ENCODE data around the gene CCDC201. TPM values are rescaled to one million over a fixed set of nuclear protein-coding genes. Genes with fewer than 3 reads are reported as not detected.

Gene CCDC201
- total RNA-seq, 1 donor from 2014 or later = 3.4 TPM

DNA sequence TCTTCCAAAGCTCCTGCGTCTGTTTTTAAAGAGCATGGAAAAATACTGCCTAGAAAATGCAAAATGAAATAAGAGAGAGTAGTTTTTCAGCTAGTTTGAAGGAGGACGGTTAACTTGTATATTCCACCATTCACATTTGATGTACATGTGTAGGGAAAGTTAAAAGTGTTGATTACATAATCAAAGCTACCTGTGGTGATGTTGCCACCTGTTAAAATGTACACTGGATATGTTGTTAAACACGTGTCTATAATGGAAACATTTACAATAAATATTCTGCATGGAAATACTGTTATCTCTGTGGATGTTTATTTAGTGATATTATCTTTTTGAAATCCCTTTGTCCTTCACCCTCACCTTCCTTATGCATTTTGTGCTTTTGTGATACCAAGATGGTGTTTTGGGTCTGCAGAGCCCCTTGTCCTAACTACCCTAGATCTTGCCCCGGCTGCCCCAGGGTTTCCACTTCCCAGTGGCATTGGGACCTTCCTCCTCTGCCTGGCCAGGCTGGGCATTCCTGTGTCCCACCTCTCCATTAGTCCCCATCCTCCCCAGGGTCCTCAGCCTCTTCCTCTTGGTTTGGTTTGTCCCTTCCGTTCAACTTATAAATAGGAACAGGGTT is 20.6 kb upstream of the CCDC201 start:
- DNase-seq (ENCODE audit: low spot score) = no peak

DNA sequence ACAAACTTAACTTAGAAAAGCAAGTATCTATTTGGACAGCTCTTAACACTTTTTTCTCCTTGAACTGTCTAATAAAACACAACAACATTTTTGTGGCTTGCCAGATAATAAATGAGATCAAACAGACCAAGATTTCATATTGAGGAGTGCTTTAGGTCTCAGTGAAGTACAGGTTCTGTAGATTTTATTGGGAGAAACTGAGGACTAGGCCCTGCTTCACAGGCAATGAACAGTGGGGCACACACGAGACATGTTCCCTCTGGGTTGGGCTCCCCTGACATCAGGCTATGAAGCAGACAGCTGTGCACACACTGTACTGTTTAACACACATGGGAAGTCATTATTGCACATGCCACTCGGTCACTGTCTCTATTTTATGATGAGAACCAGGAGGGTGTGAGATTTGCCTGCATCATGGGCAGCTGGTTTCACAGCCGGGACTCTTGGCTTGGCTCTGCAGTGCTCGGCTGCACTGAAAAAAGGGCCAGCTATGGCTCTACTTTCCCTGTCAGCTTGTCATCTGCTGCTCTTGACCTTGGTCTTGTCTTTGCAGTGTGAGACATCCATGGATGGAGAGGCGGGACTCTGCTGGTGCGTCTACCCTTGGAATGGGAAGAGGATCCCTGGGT is 19.6 kb upstream of the CCDC201 start:
- DNase-seq (ENCODE audit: low spot score) = no peak

DNA sequence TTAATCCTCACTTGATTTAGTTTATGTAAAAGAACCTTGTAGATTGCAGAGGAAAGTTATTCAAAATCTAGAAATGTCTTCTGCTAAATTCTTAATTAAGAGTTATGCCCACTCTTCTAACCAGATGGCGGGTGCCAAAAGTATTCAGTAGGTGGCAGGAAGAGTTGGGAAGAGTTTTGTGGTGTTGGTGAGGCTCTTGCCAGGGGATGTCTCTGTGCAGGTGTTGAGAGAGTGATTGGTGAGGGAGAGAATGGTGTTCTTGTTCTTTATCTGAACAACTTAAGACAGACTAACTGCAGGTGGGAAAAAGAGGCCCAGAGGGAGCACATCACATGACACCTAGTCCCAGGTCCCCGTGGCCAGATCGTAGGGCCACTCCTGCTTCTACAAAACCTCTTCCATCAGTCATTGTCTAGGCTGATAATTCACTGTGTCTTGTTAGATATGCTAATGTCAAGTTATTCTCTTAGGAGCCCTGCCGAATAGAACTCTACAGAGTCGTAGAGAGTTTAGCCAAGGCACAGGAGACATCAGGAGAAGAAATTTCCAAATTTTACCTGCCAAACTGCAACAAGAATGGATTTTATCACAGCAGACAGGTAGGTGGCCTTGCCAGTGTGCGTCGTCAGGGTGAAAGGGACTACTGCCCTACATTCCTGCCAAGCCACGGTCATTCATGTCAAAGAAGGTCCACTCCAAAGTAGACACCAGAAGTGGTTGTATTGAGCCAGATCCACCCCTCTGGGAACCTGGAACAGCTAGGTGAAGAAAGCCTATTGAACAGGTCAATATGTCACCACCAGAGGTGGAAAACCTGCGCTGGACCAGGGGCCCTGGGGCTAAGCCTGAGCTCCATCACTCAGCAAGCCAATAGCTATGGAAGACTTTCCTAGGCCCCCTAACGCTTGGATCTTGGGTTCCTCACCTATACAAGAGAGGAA is 18.9 kb upstream of the CCDC201 start:
- no peak for DNase-seq (ENCODE audit: low spot score)

DNA sequence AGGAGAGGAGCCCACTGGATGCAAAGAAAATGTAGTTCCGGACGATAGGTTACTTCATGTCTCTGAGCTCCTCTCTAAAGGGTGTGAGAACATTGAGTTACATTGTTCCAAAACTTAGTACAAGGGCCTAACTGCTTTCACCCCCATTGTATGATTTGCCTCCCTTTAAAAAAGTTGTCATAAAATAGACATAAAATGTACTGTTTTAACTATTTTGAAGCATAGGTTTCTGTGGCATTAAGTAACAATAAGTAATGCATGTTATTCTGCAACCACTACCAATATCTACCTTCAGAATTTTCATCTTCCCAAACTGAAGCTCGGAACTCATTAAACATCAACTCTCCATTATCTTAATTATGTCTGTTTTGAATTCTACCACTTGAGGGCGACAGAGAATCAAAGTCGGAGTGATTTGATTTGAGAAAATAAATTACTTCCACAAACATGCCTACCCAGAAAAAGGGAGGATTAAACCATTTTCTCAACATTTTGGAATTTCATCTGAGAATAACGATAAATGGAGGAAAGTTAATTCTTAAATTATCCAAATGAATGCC is 18.1 kb upstream of the CCDC201 start:
- DNase-seq (ENCODE audit: low spot score) = peak; percentile 60

DNA sequence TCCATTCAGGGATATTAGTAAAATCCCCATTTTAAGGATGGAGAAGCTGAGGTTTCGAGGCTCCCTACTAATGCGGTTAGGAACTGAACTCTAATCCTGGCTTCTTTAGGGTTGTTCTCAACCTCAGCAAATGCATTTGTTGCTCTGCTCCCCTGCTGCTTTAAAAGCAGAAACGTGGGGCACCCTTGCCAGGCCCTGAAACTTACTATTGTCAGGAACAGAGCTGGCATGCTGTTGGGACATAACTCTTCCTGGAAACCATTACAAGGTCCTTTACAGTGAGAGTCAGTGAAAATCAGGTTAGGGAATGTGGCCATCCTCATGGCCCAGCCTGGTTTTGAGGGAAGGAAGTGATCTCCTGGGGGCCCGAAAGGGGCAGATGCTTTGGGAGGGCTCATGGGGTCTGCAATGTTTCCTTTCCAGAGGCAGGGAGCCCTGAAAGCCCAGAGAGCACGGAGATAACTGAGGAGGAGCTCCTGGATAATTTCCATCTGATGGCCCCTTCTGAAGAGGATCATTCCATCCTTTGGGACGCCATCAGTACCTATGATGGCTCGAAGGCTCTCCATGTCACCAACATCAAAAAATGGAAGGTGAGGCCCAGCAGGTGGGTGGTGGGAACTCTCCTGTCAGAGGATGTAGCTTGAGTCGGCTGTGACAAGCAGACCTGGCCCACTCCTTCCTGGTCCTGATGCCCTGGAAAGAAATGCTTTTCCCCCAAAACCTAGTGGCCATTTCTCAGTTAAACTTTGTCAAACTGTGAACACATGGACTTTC is 17.4 kb upstream of the CCDC201 start:
- DNase-seq (ENCODE audit: low spot score) = no peak

DNA sequence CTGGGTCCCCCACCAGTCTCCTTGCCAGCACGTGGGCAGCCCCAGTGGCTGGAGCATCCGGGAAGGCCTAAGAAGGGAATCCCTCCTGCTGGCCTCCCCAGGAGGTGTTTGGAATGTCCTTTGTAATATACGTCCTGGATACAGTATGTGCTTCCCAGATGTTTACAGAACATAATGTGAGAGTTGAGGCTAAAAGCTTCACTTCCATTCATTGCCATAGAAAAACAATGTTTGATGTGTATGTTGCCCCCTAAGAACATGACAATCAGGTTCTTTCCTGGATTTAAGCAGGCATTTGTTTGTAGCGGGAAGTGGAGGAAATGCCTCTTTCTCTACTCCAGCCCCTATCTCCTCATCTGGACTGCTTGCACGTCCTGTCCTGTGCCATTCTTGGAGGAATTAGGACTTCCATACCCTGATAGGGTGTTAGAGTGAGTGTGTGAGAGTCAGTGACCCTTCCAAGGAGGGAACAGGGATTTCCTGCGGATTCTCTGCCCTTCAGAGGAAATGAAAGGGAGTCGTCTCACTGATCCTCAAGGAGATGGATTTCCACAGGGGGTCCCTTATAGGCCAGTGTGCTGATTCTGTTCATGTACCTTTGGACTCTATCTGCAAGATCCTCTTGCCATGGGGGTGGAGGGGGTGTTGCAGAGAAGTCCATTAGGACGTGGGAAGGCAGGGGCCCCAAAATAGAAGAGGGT is 16.6 kb upstream of the CCDC201 start:
- no peak for DNase-seq (ENCODE audit: low spot score)

DNA sequence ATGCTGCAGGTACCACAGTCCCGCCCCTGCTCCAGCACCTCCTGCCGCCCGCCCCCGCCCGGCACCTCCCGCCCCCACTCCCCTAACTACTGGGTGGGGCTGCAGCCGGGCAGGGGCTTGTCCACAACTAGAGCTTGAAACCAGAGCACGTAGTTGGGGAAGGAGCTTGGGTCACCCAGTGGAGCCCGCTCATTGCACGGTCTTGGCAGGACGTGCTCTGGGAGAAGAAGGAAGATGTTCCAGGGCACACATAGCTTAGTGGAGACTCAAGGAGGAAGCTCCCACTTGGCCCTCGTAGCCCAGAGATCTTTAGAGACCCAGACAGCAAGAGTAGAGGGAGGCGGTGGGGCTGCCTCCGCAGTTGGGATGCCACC is 16.1 kb upstream of the CCDC201 start:
- peak; percentile 20 for DNase-seq (ENCODE audit: low spot score)

DNA sequence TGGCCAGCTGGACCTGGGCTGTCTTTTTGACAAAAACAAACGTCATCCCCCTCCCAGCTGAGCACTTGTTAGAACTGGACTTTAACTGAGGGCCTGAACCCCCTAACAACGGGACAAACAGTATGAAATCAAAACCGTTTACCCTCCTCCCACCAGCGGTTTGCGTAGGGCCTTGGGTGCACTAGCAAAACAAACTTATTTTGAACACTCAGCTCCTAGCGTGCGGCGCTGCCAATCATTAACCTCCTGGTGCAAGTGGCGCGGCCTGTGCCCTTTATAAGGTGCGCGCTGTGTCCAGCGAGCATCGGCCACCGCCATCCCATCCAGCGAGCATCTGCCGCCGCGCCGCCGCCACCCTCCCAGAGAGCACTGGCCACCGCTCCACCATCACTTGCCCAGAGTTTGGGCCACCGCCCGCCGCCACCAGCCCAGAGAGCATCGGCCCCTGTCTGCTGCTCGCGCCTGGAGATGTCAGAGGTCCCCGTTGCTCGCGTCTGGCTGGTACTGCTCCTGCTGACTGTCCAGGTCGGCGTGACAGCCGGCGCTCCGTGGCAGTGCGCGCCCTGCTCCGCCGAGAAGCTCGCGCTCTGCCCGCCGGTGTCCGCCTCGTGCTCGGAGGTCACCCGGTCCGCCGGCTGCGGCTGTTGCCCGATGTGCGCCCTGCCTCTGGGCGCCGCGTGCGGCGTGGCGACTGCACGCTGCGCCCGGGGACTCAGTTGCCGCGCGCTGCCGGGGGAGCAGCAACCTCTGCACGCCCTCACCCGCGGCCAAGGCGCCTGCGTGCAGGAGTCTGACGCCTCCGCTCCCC is 15.5 kb upstream of the CCDC201 start, which contains the start of gene IGFBP1:
IGFBP1 (plus strand) TSS at position 304 of the 808 bp plus-strand sequence; CDS start at position 469, 165 bp downstream.
- DNase-seq (ENCODE audit: low spot score) = peak; percentile 17

DNA sequence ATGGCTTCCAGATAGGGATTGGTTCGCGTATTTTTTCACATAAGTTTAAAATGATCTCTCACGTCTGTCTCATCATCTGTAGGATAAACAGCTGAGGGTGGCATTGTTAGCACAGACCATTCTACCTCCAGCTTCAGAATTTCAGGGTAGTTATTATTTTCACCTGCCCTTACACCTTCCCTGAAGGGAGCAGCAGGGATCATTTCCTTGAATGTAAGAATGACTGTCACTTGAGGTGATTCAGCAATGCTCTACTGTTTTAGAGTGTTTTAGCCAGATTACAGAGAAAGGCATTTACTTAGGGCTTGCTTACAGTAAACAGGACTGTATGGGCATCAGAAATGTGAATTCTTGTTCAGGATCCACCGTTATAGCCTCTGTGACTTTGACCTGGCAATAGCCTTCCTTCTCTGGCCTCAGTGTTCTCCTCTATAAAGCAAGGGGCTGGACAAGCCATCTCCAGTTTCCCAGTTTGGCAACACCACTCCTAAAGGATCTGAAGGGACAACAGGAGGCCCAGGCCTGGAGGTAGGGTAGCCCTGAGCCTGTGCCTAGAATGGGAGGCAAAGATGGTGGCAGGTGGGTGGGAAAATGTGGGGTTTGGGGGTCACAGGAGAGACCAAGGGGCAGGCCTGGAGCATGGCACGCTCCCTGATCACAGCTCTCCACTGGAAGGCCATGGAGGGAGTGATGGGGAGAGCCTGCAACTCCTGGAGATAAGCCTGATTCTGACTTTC is 14.2 kb upstream of the CCDC201 start:
- DNase-seq (ENCODE audit: low spot score) = no peak

DNA sequence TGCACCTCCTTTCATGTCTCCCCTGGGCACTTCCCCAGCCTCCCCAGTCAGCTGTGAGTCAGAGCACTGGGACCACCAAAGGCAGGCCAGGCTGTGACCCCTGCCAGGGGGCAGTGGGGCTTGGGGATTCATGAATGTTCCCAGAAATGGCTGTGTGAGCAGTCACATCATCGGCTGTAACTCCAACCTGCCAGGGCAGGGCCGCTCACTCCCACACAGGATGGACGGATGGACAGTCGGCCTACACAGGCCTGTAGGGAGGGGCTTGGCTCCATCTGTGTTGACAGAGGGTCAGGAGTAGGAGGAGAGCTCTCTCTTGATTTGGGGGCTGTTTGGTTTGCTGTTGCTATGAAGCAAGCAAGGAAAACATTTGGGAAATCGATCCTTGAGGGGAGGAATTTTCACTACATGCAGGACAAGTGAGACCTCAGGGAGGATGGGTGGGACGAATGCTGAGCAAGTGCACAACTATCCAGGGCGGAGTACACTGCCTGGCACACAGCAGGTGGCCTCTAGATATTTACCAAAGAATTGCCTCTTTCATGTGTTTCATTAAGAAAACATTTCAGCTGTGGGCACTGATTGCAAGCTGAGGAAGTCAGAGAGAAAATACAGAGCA is 12.5 kb upstream of the CCDC201 start:
- DNase-seq (ENCODE audit: low spot score) = no peak

DNA sequence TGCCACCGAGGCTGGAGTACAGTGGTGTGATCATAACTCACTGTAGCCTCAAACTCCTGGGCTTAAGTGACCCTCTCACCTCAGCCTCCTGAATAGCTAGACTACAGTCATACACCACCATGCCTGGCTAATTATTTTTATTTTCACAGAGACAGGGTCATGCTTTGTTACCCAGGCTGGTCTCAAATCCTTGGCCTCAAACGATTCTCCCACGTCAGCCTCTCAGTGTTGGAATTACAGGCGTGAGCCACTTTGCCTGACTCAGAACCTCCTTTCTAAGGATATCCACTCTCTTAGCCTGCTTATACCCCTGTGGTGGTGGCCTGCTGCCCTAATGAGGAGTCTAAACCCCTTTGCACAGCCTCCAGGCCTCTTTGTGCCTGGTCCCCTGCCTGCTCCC is 11.3 kb upstream of the CCDC201 start:
- DNase-seq (ENCODE audit: low spot score) = no peak

DNA sequence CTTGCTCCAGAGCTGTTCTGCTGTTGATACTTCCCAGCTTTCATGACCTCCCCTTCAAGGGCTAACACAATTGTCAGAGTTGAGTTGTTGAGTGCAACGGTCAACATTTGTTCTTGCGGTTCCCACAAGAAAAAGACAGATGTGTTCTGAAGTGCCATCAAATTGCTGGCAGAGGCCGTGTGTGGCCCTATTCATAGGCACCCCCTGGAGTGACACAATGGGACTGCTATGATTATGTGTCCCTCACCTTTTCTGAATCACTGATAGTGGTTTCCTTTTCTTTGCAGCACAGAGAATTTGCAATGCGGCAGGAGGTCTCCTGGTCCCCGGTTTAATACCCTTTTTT is 9.6 kb upstream of the CCDC201 start:
- no peak for DNase-seq (ENCODE audit: low spot score)

DNA sequence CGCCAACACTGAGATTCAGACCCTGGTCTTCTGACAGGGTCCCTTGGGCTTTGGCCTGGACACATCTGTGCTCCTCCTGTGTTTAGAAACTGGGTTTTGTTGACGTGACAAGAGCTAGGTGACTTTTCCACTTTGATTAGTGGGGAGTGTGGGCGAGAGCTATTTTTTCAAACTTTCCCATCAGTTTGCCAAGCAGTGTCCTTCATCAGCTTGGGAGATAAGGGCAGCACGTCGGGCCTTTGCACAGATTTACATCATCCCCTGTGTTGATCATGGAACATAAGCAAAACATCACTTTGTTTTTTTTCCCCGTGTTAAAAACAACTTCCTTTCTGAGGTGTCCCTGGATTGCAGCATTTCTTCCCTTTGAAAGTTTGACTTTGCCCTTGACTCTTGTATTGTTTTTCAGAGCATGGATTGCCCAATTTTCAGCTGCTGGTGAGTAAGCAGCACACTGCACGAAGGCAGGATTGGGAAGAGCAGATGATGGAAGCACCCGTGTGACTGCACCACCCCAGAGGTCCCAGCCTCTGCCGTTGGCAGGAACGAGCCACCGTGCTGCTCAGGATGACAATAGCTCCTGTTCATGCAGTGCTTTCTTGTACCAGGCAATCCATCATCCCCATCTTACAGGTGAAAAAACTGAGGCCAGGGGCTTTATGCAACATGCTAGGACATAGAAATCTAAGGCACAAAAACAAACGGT is 9.0 kb upstream of the CCDC201 start:
- DNase-seq (ENCODE audit: low spot score) = no peak

DNA sequence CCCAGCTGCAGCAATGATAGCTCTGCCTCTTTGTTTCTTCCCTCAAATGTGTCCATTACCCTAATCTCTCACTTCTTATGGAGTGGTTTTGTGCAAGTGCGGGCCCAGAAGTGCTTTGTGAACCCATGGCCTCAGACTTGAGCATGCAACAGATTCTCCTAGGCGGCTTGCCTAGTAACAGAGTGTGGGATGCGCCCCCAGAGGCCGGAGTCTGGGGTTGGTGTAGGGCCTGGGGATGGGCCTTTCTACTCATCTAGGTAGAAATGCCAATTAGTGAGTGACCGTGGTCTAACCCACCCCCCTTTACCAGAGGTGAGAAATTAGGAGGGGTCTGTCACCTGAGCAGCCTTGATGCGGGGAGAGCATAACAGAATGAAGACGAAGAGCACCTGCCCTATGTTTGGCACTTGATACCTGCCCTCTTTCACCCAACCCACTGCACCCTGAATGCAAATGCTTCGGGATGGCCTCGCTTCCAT is 8.4 kb upstream of the CCDC201 start:
- DNase-seq (ENCODE audit: low spot score) = no peak

DNA sequence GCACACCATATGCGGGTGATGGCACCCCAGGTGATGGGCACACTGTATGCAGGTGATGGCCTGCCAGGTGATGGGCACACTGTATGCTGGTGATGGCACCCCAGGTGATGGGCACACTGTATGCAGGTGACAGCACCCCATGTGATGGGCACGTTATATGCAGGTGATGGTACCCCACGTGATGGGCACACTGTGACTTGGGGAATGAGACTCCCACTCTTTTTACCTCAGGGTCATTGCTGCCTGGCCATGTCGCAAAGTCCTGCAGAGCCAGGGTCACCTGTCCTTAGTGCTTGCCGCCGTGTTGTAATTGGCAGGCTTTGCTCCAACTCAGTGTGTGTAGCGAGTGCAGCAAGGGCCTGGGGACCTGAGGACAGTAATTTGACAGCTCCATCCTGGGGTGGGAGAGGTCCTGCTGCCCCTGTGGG is 7.6 kb upstream of the CCDC201 start:
- DNase-seq (ENCODE audit: low spot score) = no peak

DNA sequence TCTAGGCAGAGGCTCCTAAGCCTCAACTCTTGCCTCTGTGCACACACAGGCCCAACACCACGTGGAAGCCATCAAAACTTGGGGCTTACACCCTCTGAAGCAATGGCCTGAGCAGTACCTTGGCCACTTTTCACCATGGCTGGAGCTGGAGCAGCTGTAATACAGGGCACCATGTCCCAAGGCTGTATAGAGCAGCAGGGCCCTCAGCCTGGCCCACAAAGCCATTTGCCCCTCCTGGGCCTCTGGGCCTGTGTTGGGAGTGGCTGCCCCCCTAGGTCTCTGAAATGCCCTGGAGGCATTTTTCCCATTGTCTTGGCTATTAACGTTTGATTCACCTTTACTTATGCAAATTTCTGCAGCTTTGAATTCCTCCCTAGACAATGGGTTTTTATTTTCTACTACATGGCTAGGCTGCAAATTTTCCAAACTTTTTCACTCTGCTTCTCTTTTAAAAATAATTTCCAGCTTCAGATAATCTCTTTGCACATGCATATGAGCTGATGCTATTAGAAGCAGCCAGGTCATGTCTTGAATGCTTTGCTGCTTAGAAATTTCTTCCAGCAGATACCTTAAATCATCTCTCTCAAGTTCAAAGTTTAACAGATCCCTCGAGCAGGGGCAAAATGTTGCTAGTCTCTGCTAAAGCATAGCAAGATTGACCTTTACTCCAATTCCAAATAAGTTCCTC is 5.7 kb upstream of the CCDC201 start:
- DNase-seq (ENCODE audit: low spot score) = no peak

DNA sequence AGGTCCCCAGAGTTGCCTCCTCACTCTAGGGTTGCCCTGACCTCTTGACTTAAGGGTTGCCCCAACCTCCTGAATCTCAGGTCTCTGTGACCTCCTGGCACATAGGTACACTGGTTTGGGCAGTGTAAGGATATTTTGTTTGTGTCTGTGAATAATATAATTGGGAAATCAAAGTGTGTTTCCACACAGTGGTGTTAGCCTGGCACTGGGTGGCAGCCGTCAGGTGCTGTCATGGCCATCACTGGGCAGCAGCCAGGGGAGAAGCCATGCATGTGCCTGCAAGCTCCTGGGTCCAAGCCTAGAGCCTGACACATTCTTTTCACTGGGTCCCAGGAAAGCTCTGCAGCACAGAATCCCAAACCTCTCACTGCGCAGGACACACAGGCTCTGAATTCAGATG is 3.6 kb upstream of the CCDC201 start:
- DNase-seq (ENCODE audit: low spot score) = no peak

Data from umbilical cord (tissue), 2 donors.